Activated CD4-positive, alpha-beta T cell treated with anti-CD3 and anti-CD28 coated beads, Interleukin-2, amount 50 U/mL, for 48 hours (primary cell): Measurements from ENCODE around the gene DNAJB14.

Experiments used
- DNase-seq, 2 experiments: peaks; one replicate each; pipeline ENCODE4 v3.0.0-alpha.2; 2020

DNAJB14 gene

GRCh38 chr4:99861120-99861905, 85.1 kb downstream of the DNAJB14 start:
- peak in 1 of 2 experiments; percentile 33 for DNase-seq

- no peak for DNase-seq
Measured at GRCh38 chr4:99860521-99860920, 85.9 kb downstream of the DNAJB14 start.

GRCh38 chr4:99859618-99860017, 86.8 kb downstream of the DNAJB14 start:
- DNase-seq, result no peak

GRCh38 chr4:99857307-99857706, 89.1 kb downstream of the DNAJB14 start:
- no peak for DNase-seq

- DNase-seq, result no peak
Measured at GRCh38 chr4:99856166-99856565, 90.3 kb downstream of the DNAJB14 start.

GRCh38 chr4:99855678-99856077, 90.7 kb downstream of the DNAJB14 start:
- no peak for DNase-seq

- no peak for DNase-seq
Measured at GRCh38 chr4:99853999-99854398, 92.4 kb downstream of the DNAJB14 start.

- no peak for DNase-seq
Measured at GRCh38 chr4:99853190-99853589, 93.2 kb downstream of the DNAJB14 start.

GRCh38 chr4:99852199-99852749, 94.1 kb downstream of the DNAJB14 start:
- DNase-seq, result peak in 1 of 2 experiments; percentile 28

- peak in 1 of 2 experiments; percentile 47 for DNase-seq
Measured at GRCh38 chr4:99848591-99849001, 97.8 kb downstream of the DNAJB14 start.

- DNase-seq, result peak in 1 of 2 experiments; percentile 43
Measured at GRCh38 chr4:99847362-99847976, 98.9 kb downstream of the DNAJB14 start.

- DNase-seq, result no peak
Measured at GRCh38 chr4:99846891-99847290, 99.5 kb downstream of the DNAJB14 start.
